ENCODE data around the gene RPL7L1.

- TF ChIP-seq, protein P1, sequence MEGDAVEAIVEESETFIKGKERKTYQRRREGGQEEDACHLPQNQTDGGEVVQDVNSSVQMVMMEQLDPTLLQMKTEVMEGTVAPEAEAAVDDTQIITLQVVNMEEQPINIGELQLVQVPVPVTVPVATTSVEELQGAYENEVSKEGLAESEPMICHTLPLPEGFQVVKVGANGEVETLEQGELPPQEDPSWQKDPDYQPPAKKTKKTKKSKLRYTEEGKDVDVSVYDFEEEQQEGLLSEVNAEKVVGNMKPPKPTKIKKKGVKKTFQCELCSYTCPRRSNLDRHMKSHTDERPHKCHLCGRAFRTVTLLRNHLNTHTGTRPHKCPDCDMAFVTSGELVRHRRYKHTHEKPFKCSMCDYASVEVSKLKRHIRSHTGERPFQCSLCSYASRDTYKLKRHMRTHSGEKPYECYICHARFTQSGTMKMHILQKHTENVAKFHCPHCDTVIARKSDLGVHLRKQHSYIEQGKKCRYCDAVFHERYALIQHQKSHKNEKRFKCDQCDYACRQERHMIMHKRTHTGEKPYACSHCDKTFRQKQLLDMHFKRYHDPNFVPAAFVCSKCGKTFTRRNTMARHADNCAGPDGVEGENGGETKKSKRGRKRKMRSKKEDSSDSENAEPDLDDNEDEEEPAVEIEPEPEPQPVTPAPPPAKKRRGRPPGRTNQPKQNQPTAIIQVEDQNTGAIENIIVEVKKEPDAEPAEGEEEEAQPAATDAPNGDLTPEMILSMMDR (conservative IDR thresholded peaks at IDR 0.05), result no peak
- TF ChIP-seq EZH2 (IDR thresholded peaks at IDR 0.05; ENCODE audit: low read depth), result no peak
Observed at GRCh38 chr6:42831237-42831636, 48.2 kb upstream of the RPL7L1 start.

Measured in PC-9 (cell line).